HG02938 (cell line): ENCODE data around the gene TUBAL3.

Source experiments
- ATAC-seq: cut with Tn5 transposase; IDR thresholded peaks from one replicate; pipeline ENCODE4 v1.9.1; 2021; ENCODE audit warnings: mild to moderate bottlenecking, moderate library complexity; ENCODE audit not compliant: unreplicated experiment

TUBAL3 gene

GRCh38 chr10:5343979-5344378, 60.6 kb downstream of the TUBAL3 start:
- ATAC-seq, result no peak

DNA sequence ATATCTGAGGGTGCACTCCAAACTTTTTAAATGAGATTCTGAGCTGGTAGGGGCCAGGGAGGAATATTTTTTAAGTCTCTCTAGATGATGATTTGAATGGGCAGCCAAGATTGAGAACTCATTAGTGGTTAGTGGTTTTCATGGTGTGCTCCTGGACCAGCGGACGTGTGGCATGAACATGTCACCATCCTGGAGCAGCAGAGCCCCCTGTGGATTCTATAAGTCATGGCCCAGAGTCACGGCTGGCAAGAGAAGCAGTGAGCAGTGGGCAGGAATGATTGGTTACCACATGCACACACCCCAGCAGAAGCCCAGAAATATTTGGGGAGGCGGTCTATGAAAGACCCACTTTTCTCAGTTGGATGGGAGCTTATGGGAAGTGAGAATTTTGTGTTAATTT, 61.1 kb downstream of the TUBAL3 start:
- ATAC-seq, result no peak
